ENCODE data around the gene FETUB.

The FETUB gene

GRCh38 chr3:186612065-186612464, 28.1 kb upstream of the FETUB start:
- Histone ChIP-seq H3K79me1 (ENCODE audit: low read length) (no peaks in the 10 kb centered on the region), H2AK5ac (ENCODE audit: low read length) (no peak overlapping the region), H3K9ac (ENCODE audit: low read length) (no peak overlapping the region), H3K4me2 (ENCODE audit: low read length) (no peak overlapping the region), H3K4ac (ENCODE audit: low read depth, low read length) (no peak overlapping the region), H3K27ac (ENCODE audit: low read depth, low read length) (no peak overlapping the region), H4K91ac (ENCODE audit: low read depth, low read length) (no peak overlapping the region), H3K27me3 (ENCODE audit: insufficient read depth, low read length) (no peaks in the 10 kb centered on the region), H4K8ac (ENCODE audit: low read depth, low read length) (no peak overlapping the region), H2BK12ac (ENCODE audit: low read length) (no peak overlapping the region), H3K79me2 (ENCODE audit: control insufficient read depth, insufficient read depth, low read length, poor library complexity) (no peaks in the 10 kb centered on the region), H4K12ac (ENCODE audit: low read depth, low read length) (no peak overlapping the region), H3K9me3 (ENCODE audit: insufficient read depth, low read depth, low read length) (no peaks in the 10 kb centered on the region), H3K23ac (ENCODE audit: low read length) (no peak overlapping the region), H2BK5ac (ENCODE audit: low read depth, low read length, poor library complexity) (no peak overlapping the region), H3K18ac (ENCODE audit: low read length) (no peak overlapping the region), H3K4me3 (ENCODE audit: low read depth, low read length) (peak overlapping the region; percentile 25), H2BK120ac (ENCODE audit: insufficient read depth, low read length, poor library complexity) (no peak overlapping the region), H3K36me3 (ENCODE audit: control insufficient read depth in 1 of 2, insufficient read depth in 2 of 2, low read length in 2 of 2) (no peaks in the 10 kb centered on the region), H3K4me1 (ENCODE audit: control insufficient read depth in 1 of 2, insufficient read depth in 2 of 2, low read length in 2 of 2) (peaks cover 0 to 2% of the 10 kb centered on the region in 2 experiments), H3K14ac (ENCODE audit: low read length) (no peak overlapping the region), H2AFZ (ENCODE audit: insufficient read depth, low read length, poor library complexity) (no peak overlapping the region)
- no CpG with 5 or more reads among the region's 5 CpGs for WGBS (ENCODE audit: extremely low coverage, insufficient coverage, insufficient read length)
- no peak for DNase-seq

- Histone ChIP-seq H3K23ac (ENCODE audit: low read length) (no peak within 1 kb of the TSS), H4K12ac (ENCODE audit: low read depth, low read length) (no peak within 1 kb of the TSS), H3K4me1 (ENCODE audit: control insufficient read depth in 1 of 2, insufficient read depth in 2 of 2, low read length in 2 of 2) (peaks cover 0 to 2% of the 10 kb centered on the region in 2 experiments), H2BK120ac (ENCODE audit: insufficient read depth, low read length, poor library complexity) (no peak within 1 kb of the TSS), H3K14ac (ENCODE audit: low read length) (no peak within 1 kb of the TSS), H3K27ac (ENCODE audit: low read depth, low read length) (no peak within 1 kb of the TSS), H3K9me3 (ENCODE audit: insufficient read depth, low read depth, low read length) (no peaks in the 10 kb centered on the region), H3K4me2 (ENCODE audit: low read length) (no peak within 1 kb of the TSS), H3K4ac (ENCODE audit: low read depth, low read length) (no peak within 1 kb of the TSS), H3K4me3 (ENCODE audit: low read depth, low read length) (peak within 1 kb of the TSS; percentile 25), H3K27me3 (ENCODE audit: insufficient read depth, low read length) (no peaks in the 10 kb centered on the region), H3K36me3 (ENCODE audit: control insufficient read depth in 1 of 2, insufficient read depth in 2 of 2, low read length in 2 of 2) (no peaks in the 10 kb centered on the region), H4K8ac (ENCODE audit: low read depth, low read length) (no peak within 1 kb of the TSS), H2BK12ac (ENCODE audit: low read length) (no peak within 1 kb of the TSS), H3K18ac (ENCODE audit: low read length) (no peak within 1 kb of the TSS), H3K9ac (ENCODE audit: low read length) (no peak within 1 kb of the TSS), H2BK5ac (ENCODE audit: low read depth, low read length, poor library complexity) (no peak within 1 kb of the TSS), H3K79me1 (ENCODE audit: low read length) (no peaks in the 10 kb centered on the region), H2AK5ac (ENCODE audit: low read length) (no peak within 1 kb of the TSS), H2AFZ (ENCODE audit: insufficient read depth, low read length, poor library complexity) (no peak within 1 kb of the TSS), H3K79me2 (ENCODE audit: control insufficient read depth, insufficient read depth, low read length, poor library complexity) (no peaks in the 10 kb centered on the region), H4K91ac (ENCODE audit: low read depth, low read length) (no peak within 1 kb of the TSS)
- no CpG with 5 or more reads among the region's 7 CpGs for WGBS (ENCODE audit: extremely low coverage, insufficient coverage, insufficient read length)
- no peak for DNase-seq
Measured at GRCh38 chr3:186612721-186613636, 27.2 kb upstream of the FETUB start, which contains the start of gene AHSG. Gene AHSG (plus strand): TSS chr3:186613060. CDS start chr3:186613142, 82 bp downstream.

GRCh38 chr3:186613637-186614265, 26.4 kb upstream of the FETUB start:
- Histone ChIP-seq H2BK5ac (ENCODE audit: low read depth, low read length, poor library complexity) (no peak overlapping the region), H3K36me3 (ENCODE audit: control insufficient read depth in 1 of 2, insufficient read depth in 2 of 2, low read length in 2 of 2) (no peaks in the 10 kb centered on the region), H2BK12ac (ENCODE audit: low read length) (no peak overlapping the region), H3K4ac (ENCODE audit: low read depth, low read length) (no peak overlapping the region), H4K12ac (ENCODE audit: low read depth, low read length) (no peak overlapping the region), H3K18ac (ENCODE audit: low read length) (no peak overlapping the region), H3K27ac (ENCODE audit: low read depth, low read length) (no peak overlapping the region), H4K8ac (ENCODE audit: low read depth, low read length) (no peak overlapping the region), H3K9me3 (ENCODE audit: insufficient read depth, low read depth, low read length) (peaks cover 3% of the 10 kb centered on the region), H3K23ac (ENCODE audit: low read length) (no peak overlapping the region), H3K79me1 (ENCODE audit: low read length) (no peaks in the 10 kb centered on the region), H2AK5ac (ENCODE audit: low read length) (no peak overlapping the region), H2BK120ac (ENCODE audit: insufficient read depth, low read length, poor library complexity) (no peak overlapping the region), H4K91ac (ENCODE audit: low read depth, low read length) (no peak overlapping the region), H3K14ac (ENCODE audit: low read length) (no peak overlapping the region), H3K4me3 (ENCODE audit: low read depth, low read length) (no peak overlapping the region), H3K9ac (ENCODE audit: low read length) (no peak overlapping the region), H2AFZ (ENCODE audit: insufficient read depth, low read length, poor library complexity) (no peak overlapping the region), H3K27me3 (ENCODE audit: insufficient read depth, low read length) (no peaks in the 10 kb centered on the region), H3K4me1 (ENCODE audit: control insufficient read depth in 1 of 2, insufficient read depth in 2 of 2, low read length in 2 of 2) (peaks cover 0 to 2% of the 10 kb centered on the region in 2 experiments), H3K4me2 (ENCODE audit: low read length) (no peak overlapping the region), H3K79me2 (ENCODE audit: control insufficient read depth, insufficient read depth, low read length, poor library complexity) (no peaks in the 10 kb centered on the region)
- WGBS (ENCODE audit: extremely low coverage, insufficient coverage, insufficient read length), result no CpG with 5 or more reads among the region's 4 CpGs
- DNase-seq, result no peak

GRCh38 chr3:186614266-186614596, 26.0 kb upstream of the FETUB start:
- H3K4ac ChIP-seq (ENCODE audit: low read depth, low read length), result no peak overlapping the region
- H2AK5ac ChIP-seq (ENCODE audit: low read length), result no peak overlapping the region
- H3K27ac ChIP-seq (ENCODE audit: low read depth, low read length), result no peak overlapping the region
- no peak overlapping the region for H3K4me3 ChIP-seq (ENCODE audit: low read depth, low read length)
- H3K18ac ChIP-seq (ENCODE audit: low read length), result no peak overlapping the region
- H3K79me1 ChIP-seq (ENCODE audit: low read length), result no peaks in the 10 kb centered on the region
- H2BK12ac ChIP-seq (ENCODE audit: low read length), result no peak overlapping the region
- no peak overlapping the region for H3K9ac ChIP-seq (ENCODE audit: low read length)
- no peak overlapping the region for H3K4me2 ChIP-seq (ENCODE audit: low read length)
- whole genome bisulfite sequencing (ENCODE audit: extremely low coverage, insufficient coverage, insufficient read length), result no CpG with 5 or more reads among the region's 6 CpGs
- H3K14ac ChIP-seq (ENCODE audit: low read length), result no peak overlapping the region
- H3K23ac ChIP-seq (ENCODE audit: low read length), result no peak overlapping the region
- H2BK5ac ChIP-seq (ENCODE audit: low read depth, low read length, poor library complexity), result no peak overlapping the region
- no peaks in the 10 kb centered on the region for H3K79me2 ChIP-seq (ENCODE audit: control insufficient read depth, insufficient read depth, low read length, poor library complexity)
- H4K12ac ChIP-seq (ENCODE audit: low read depth, low read length), result no peak overlapping the region
- H2BK120ac ChIP-seq (ENCODE audit: insufficient read depth, low read length, poor library complexity), result no peak overlapping the region
- H3K27me3 ChIP-seq (ENCODE audit: insufficient read depth, low read length), result no peaks in the 10 kb centered on the region
- no peak overlapping the region for H4K91ac ChIP-seq (ENCODE audit: low read depth, low read length)
- no peak for DNase-seq
- peaks cover 3% of the 10 kb centered on the region for H3K9me3 ChIP-seq (ENCODE audit: insufficient read depth, low read depth, low read length)
- peaks cover 0 to 2% of the 10 kb centered on the region in 2 experiments for H3K4me1 ChIP-seq (ENCODE audit: control insufficient read depth in 1 of 2, insufficient read depth in 2 of 2, low read length in 2 of 2)
- no peak overlapping the region for H4K8ac ChIP-seq (ENCODE audit: low read depth, low read length)
- H2AFZ ChIP-seq (ENCODE audit: insufficient read depth, low read length, poor library complexity), result no peak overlapping the region
- no peaks in the 10 kb centered on the region for H3K36me3 ChIP-seq (ENCODE audit: control insufficient read depth in 1 of 2, insufficient read depth in 2 of 2, low read length in 2 of 2)

Measured in trophoblast cell (in vitro differentiated cells and primary cell).